ENCODE measurements around the gene RPUSD4.

DNA sequence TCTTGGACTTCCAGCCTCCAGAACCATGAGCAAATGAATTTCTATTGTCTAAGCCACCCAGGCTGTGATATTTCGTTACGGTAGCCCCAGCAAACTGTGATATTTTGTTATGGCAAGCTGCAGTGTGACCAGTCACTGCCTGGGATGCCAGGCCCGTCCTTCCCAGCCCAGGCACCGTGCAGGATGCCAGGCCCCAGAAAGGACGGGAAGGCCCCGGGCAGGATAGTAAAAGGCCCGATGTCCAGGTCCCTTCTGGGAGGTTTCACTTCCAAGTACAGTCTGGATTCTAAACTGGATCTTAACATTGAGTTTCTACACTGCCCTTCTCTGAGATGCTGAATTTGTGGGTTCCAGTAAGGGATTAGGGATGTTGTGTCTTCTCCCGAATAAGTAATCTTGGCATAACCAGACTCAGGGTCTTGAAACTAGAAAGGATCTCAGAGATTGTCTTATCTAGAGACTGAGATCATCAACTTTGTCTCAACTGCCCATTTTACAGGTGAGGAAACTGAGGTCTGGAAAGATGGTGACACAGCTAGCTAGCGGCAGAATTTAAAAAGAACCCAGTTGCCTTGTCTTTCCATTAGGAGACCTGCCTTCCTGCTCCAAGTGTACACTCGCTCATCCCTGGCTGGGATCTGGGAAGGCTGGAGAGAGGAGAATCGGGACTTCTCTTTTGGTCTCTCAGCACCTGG, 19.9 kb downstream of the RPUSD4 start:
- TF ChIP-seq SPI1 (IDR thresholded peaks at IDR 0.05; ENCODE audit: borderline replicate concordance, insufficient read depth, low read depth, low read length), result no peak
- TF ChIP-seq, protein P1, sequence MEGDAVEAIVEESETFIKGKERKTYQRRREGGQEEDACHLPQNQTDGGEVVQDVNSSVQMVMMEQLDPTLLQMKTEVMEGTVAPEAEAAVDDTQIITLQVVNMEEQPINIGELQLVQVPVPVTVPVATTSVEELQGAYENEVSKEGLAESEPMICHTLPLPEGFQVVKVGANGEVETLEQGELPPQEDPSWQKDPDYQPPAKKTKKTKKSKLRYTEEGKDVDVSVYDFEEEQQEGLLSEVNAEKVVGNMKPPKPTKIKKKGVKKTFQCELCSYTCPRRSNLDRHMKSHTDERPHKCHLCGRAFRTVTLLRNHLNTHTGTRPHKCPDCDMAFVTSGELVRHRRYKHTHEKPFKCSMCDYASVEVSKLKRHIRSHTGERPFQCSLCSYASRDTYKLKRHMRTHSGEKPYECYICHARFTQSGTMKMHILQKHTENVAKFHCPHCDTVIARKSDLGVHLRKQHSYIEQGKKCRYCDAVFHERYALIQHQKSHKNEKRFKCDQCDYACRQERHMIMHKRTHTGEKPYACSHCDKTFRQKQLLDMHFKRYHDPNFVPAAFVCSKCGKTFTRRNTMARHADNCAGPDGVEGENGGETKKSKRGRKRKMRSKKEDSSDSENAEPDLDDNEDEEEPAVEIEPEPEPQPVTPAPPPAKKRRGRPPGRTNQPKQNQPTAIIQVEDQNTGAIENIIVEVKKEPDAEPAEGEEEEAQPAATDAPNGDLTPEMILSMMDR (IDR thresholded peaks at IDR 0.05 in 2 of 3, conservative IDR thresholded peaks at IDR 0.05 in 1 of 3; ENCODE audit: control insufficient read depth in 2 of 3, extremely low read depth in 1 of 3, insufficient read depth in 1 of 3, low read depth in 3 of 3, low read length in 3 of 3), result no peak
- no peak for TF ChIP-seq ESRRA (IDR thresholded peaks at IDR 0.05; ENCODE audit: low read length)
- TF ChIP-seq PAX5 (IDR thresholded peaks at IDR 0.05; ENCODE audit: borderline replicate concordance, low read depth, low read length), result no peak
- no peak for TF ChIP-seq POLR2A (IDR thresholded peaks at IDR 0.05; ENCODE audit: low read depth, low read length)
- TF ChIP-seq TCF12 (IDR thresholded peaks at IDR 0.05; ENCODE audit: low read depth, low read length), result no peak
- TF ChIP-seq RBBP5 (conservative IDR thresholded peaks at IDR 0.05), result no peak

Data from GM12878 (cell line).